Fibroblast of lung (primary cell): ENCODE data around the gene FCGR3A.

Source experiments
- EZH2 ChIP-seq: IDR thresholded peaks from 2 replicates; pipeline ENCODE4 v1.5.1; 2012; ENCODE audit warnings: low read length, control low read depth, mild to moderate bottlenecking; ENCODE audit errors: missing control alignments
- TF ChIP-seq, protein P1 (sequence below), 2 donors: IDR thresholded peaks in 1 of 2; conservative IDR thresholded peaks in 1 of 2; 1 replicate in 1 of 2; 2 replicates in 1 of 2; pipeline ENCODE4 v1.5.1; 2011 to 2012; ENCODE audit warnings: low read length in 2 of 2, control low read depth in 1 of 2, inconsistent platforms in 1 of 2, low read depth in 1 of 2, mild to moderate bottlenecking in 1 of 2

DNA sequence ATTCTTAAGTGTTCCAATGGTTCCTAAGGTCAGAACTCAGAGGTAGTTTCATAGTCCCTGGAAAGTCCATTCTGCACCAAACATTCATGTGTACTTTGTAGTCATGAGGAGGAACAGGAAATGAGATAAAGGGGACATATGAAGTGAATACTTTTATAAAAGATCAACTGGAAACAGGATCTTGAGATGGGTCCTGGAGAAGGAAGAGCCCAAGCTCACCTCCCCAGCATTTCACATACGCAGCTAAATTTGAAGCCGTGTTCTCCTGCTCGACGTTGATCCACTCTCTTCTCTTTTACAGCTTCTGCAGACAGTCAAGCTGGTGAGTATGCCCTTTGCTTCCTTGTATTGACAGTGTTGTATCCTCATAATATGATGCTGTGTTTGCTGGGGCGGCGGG lies 43.9 kb downstream of the FCGR3A start:
- no peak for TF ChIP-seq EZH2
- TF ChIP-seq, protein P1, sequence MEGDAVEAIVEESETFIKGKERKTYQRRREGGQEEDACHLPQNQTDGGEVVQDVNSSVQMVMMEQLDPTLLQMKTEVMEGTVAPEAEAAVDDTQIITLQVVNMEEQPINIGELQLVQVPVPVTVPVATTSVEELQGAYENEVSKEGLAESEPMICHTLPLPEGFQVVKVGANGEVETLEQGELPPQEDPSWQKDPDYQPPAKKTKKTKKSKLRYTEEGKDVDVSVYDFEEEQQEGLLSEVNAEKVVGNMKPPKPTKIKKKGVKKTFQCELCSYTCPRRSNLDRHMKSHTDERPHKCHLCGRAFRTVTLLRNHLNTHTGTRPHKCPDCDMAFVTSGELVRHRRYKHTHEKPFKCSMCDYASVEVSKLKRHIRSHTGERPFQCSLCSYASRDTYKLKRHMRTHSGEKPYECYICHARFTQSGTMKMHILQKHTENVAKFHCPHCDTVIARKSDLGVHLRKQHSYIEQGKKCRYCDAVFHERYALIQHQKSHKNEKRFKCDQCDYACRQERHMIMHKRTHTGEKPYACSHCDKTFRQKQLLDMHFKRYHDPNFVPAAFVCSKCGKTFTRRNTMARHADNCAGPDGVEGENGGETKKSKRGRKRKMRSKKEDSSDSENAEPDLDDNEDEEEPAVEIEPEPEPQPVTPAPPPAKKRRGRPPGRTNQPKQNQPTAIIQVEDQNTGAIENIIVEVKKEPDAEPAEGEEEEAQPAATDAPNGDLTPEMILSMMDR (conservative IDR thresholded peaks at IDR 0.05 in 1 of 2, IDR thresholded peaks at IDR 0.05 in 1 of 2; ENCODE audit: low read depth in 1 of 2, low read length in 2 of 2): no peak
